Measurements from ENCODE around the gene ANKRD23.
A peak's percentile ranks its signal among the peaks of the same experiment; 100 is the strongest.
"Not testable (repeated sequence)": the region's sequence is repeated elsewhere in the genome, so short reads cannot be mapped to it uniquely, and the experiment has no call there.

ANKRD23 gene

GRCh38 chr2:96815326-96816126 is 28.3 kb downstream of the ANKRD23 start:
- peak; percentile 58 for DNase-seq (ENCODE audit: low spot score)

- DNase-seq (ENCODE audit: low spot score) = no peak
Measured at GRCh38 chr2:96813656-96814055, 30.2 kb downstream of the ANKRD23 start.

- DNase-seq (ENCODE audit: low spot score) = peak; percentile 39
Measured at GRCh38 chr2:96811917-96812316, 31.9 kb downstream of the ANKRD23 start.

GRCh38 chr2:96810783-96811192 is 33.0 kb downstream of the ANKRD23 start:
- no peak for DNase-seq (ENCODE audit: low spot score)

- no peak for DNase-seq (ENCODE audit: low spot score)
Measured at GRCh38 chr2:96809951-96810782, 33.7 kb downstream of the ANKRD23 start.

GRCh38 chr2:96809216-96809882 is 34.5 kb downstream of the ANKRD23 start:
- DNase-seq (ENCODE audit: low spot score) = no peak

GRCh38 chr2:96808176-96808837 is 35.5 kb downstream of the ANKRD23 start:
- DNase-seq (ENCODE audit: low spot score) = no peak

- no peak for DNase-seq (ENCODE audit: low spot score)
Measured at GRCh38 chr2:96807127-96807471, 36.7 kb downstream of the ANKRD23 start.

GRCh38 chr2:96806468-96807126 is 37.2 kb downstream of the ANKRD23 start:
- DNase-seq (ENCODE audit: low spot score) = no peak

GRCh38 chr2:96805946-96806345 is 37.9 kb downstream of the ANKRD23 start:
- DNase-seq (ENCODE audit: low spot score) = not testable (repeated sequence)

GRCh38 chr2:96804986-96805385 is 38.8 kb downstream of the ANKRD23 start:
- DNase-seq (ENCODE audit: low spot score) = no peak

- DNase-seq (ENCODE audit: low spot score) = no peak
Measured at GRCh38 chr2:96802721-96803120, 41.1 kb downstream of the ANKRD23 start.

GRCh38 chr2:96801786-96802595 is 41.8 kb downstream of the ANKRD23 start:
- DNase-seq (ENCODE audit: low spot score) = no peak

- DNase-seq (ENCODE audit: low spot score) = peak; percentile 78
Measured at GRCh38 chr2:96801005-96801785, 42.6 kb downstream of the ANKRD23 start.

GRCh38 chr2:96800061-96801004 is 43.5 kb downstream of the ANKRD23 start:
- DNase-seq (ENCODE audit: low spot score) = no peak

GRCh38 chr2:96799623-96799935 is 44.2 kb downstream of the ANKRD23 start:
- no peak for DNase-seq (ENCODE audit: low spot score)

GRCh38 chr2:96798733-96799622 is 44.8 kb downstream of the ANKRD23 start:
- no peak for DNase-seq (ENCODE audit: low spot score)

- DNase-seq (ENCODE audit: low spot score) = no peak
Measured at GRCh38 chr2:96797066-96797625, 46.7 kb downstream of the ANKRD23 start.
